H9 (cell line): ENCODE results near the gene IKZF1. TPM values are rescaled to one million over a fixed set of nuclear protein-coding genes. Genes with fewer than 3 reads are reported as not detected.

Experiments used
- DNase-seq: peaks from one replicate; pipeline ENCODE4 v3.0.0-alpha.2; 2017
- H2AFZ ChIP-seq: one replicate; pipeline ENCODE4 v1.6.1; 2013; ENCODE audit warnings: mild to moderate bottlenecking, low read length, control low read depth, moderate library complexity
- H2AK5ac ChIP-seq: 2 replicates; pipeline ENCODE4 v1.6.1; 2013; ENCODE audit warnings: low read length, control low read depth, mixed read lengths; ENCODE audit not compliant: insufficient read length
- H2BK120ac ChIP-seq: one replicate; pipeline ENCODE4 v1.6.1; 2013; ENCODE audit warnings: low read depth, mild to moderate bottlenecking, low read length, control low read depth, inconsistent platforms; ENCODE audit not compliant: poor library complexity, severe bottlenecking
- H2BK12ac ChIP-seq: 2 replicates; pipeline ENCODE4 v1.6.1; 2013; ENCODE audit warnings: low read length, control low read depth, mixed read lengths, low read depth; ENCODE audit not compliant: insufficient read length
- H2BK15ac ChIP-seq: 2 replicates; pipeline ENCODE4 v1.6.1; 2013; ENCODE audit warnings: low read depth, low read length, control low read depth
- H2BK20ac ChIP-seq: one replicate; pipeline ENCODE4 v1.6.1; 2013; ENCODE audit warnings: low read depth, mild to moderate bottlenecking, low read length, control low read depth, inconsistent platforms; ENCODE audit not compliant: poor library complexity, severe bottlenecking
- H2BK5ac ChIP-seq: 2 replicates; pipeline ENCODE4 v1.6.1; 2013; ENCODE audit warnings: low read length, control low read depth, mixed read lengths; ENCODE audit not compliant: insufficient read length
- H3K14ac ChIP-seq: 2 replicates; pipeline ENCODE4 v1.6.1; 2013; ENCODE audit warnings: low read length, control low read depth; ENCODE audit not compliant: insufficient read depth
- H3K18ac ChIP-seq: 2 replicates; pipeline ENCODE4 v1.6.1; 2013; ENCODE audit warnings: low read depth, mild to moderate bottlenecking, mixed read lengths, low read length, control low read depth; ENCODE audit not compliant: insufficient read length
- H3K23ac ChIP-seq: 2 replicates; pipeline ENCODE4 v1.6.1; 2013; ENCODE audit warnings: low read length, control low read depth, mixed read lengths, low read depth; ENCODE audit not compliant: insufficient read length
- H3K23me2 ChIP-seq: 2 replicates; pipeline ENCODE4 v1.6.1; 2013; ENCODE audit warnings: low read depth, mild to moderate bottlenecking, mixed read lengths, low read length, control low read depth; ENCODE audit not compliant: insufficient read length, poor library complexity, severe bottlenecking
- H3K27ac ChIP-seq: 2 replicates; pipeline ENCODE4 v1.5.1; 2013; ENCODE audit warnings: low read length, control low read depth, mixed read lengths, low read depth; ENCODE audit not compliant: insufficient read length
- H3K27me3 ChIP-seq: 2 replicates; pipeline ENCODE4 v1.6.1; 2013; ENCODE audit warnings: low read length, control low read depth, inconsistent platforms; ENCODE audit not compliant: insufficient read depth
- H3K4ac ChIP-seq: 2 replicates; pipeline ENCODE4 v1.6.1; 2013; ENCODE audit warnings: low read depth, mild to moderate bottlenecking, control low read depth, inconsistent platforms, low read length, moderate library complexity
- H3K4me1 ChIP-seq: 2 replicates; pipeline ENCODE4 v1.6.1; 2013; ENCODE audit warnings: low read length, control low read depth, inconsistent platforms; ENCODE audit not compliant: insufficient read depth
- H3K4me2 ChIP-seq: 2 replicates; pipeline ENCODE4 v1.6.1; 2013; ENCODE audit warnings: low read length, control low read depth, mixed read lengths; ENCODE audit not compliant: insufficient read length, insufficient read depth
- H3K56ac ChIP-seq: 2 replicates; pipeline ENCODE4 v1.6.1; 2013; ENCODE audit warnings: low read depth, mild to moderate bottlenecking, mixed read lengths, low read length, control low read depth; ENCODE audit not compliant: insufficient read length
- H3K79me1 ChIP-seq: 2 replicates; pipeline ENCODE4 v1.6.1; 2013; ENCODE audit warnings: low read depth, mild to moderate bottlenecking, moderate library complexity, low read length, control low read depth, inconsistent platforms; ENCODE audit not compliant: insufficient read depth, poor library complexity, severe bottlenecking
- H3K79me2 ChIP-seq: 2 replicates; pipeline ENCODE4 v1.6.1; 2013; ENCODE audit warnings: low read length, control low read depth, inconsistent platforms; ENCODE audit not compliant: insufficient read depth
- H3K9ac ChIP-seq: 2 replicates; pipeline ENCODE4 v1.6.1; 2013; ENCODE audit warnings: low read length, control low read depth, mixed read lengths; ENCODE audit not compliant: insufficient read length; ENCODE audit errors: extremely low read depth
- H3K9me3 ChIP-seq: one replicate; pipeline ENCODE4 v1.6.1; 2013; ENCODE audit warnings: low read depth, low read length, inconsistent platforms; ENCODE audit not compliant: control insufficient read depth
- H3T11ph ChIP-seq: one replicate; pipeline ENCODE4 v1.6.1; 2013; ENCODE audit warnings: mild to moderate bottlenecking, low read length, control low read depth, inconsistent platforms
- H4K20me1 ChIP-seq: one replicate; pipeline ENCODE4 v1.6.1; 2013; ENCODE audit not compliant: control insufficient read depth, insufficient read length, insufficient read depth
- H4K5ac ChIP-seq: 2 replicates; pipeline ENCODE4 v1.6.1; 2013; ENCODE audit warnings: low read depth, mild to moderate bottlenecking, mixed read lengths, low read length, control low read depth; ENCODE audit not compliant: insufficient read length
- H4K8ac ChIP-seq: replicated peaks from 2 replicates; pipeline ENCODE4 v1.6.1; 2013; ENCODE audit warnings: low read length, control low read depth, mixed read lengths, low read depth; ENCODE audit not compliant: insufficient read length
- H4K91ac ChIP-seq: 2 replicates; pipeline ENCODE4 v1.6.1; 2013; ENCODE audit warnings: low read depth, mild to moderate bottlenecking, moderate library complexity, mixed read lengths, low read length, control low read depth; ENCODE audit not compliant: insufficient read length
- H3K27ac Mint-ChIP-seq, 3 experiments: 2 replicates in 2 of 3; 3 replicates in 1 of 3; pipeline ENCODE4 v1.8.0; 2020 to 2021; ENCODE audit warnings: mixed read lengths in 3 of 3, mild to moderate bottlenecking in 1 of 3, moderate library complexity in 1 of 3
- H3K27me3 Mint-ChIP-seq: 2 replicates; pipeline ENCODE4 v1.8.0; 2021; ENCODE audit warnings: low read depth, mild to moderate bottlenecking, moderate library complexity, mixed read lengths
- H3K36me3 Mint-ChIP-seq, 3 experiments: 2 replicates in 2 of 3; 3 replicates in 1 of 3; pipeline ENCODE4 v1.8.0; 2020 to 2021; ENCODE audit warnings: low read depth in 3 of 3, mixed read lengths in 3 of 3; ENCODE audit not compliant: insufficient read depth in 1 of 3
- H3K4me1 Mint-ChIP-seq, 2 experiments: 2 replicates each; pipeline ENCODE4 v1.8.0; 2020; ENCODE audit warnings: mixed read lengths in 2 of 2
- H3K4me3 Mint-ChIP-seq, 2 experiments: 2 replicates in 1 of 2; 3 replicates in 1 of 2; pipeline ENCODE4 v1.8.0; 2020 to 2021; ENCODE audit warnings: mild to moderate bottlenecking in 2 of 2, mixed read lengths in 2 of 2, moderate library complexity in 1 of 2
- H3K9me3 Mint-ChIP-seq, 2 experiments: 2 replicates in 1 of 2; 3 replicates in 1 of 2; pipeline ENCODE4 v1.8.0; 2020; ENCODE audit warnings: mild to moderate bottlenecking in 2 of 2, mixed read lengths in 2 of 2, moderate library complexity in 1 of 2
- CTCF ChIP-seq: fragments of 200-600 bp; sonication (generic); conservative IDR thresholded peaks from 3 replicates; pipeline ENCODE4 v1.8.0; 2021; ENCODE audit warnings: antibody characterized with exemption, mild to moderate bottlenecking
- WGBS: extraction: QIAGEN DNeasy Blood & Tissue Kit; methylation state at CpG from one replicate; pipeline ENCODE4 v1.1.7; 2013; ENCODE audit warnings: missing lambda C conversion rate, low lambda C conversion rate, mixed read lengths; ENCODE audit not compliant: insufficient read length; ENCODE audit errors: extremely low coverage; 5-methylcytosine and 5-hydroxymethylcytosine counted together
- total RNA-seq: library from RNA; stranded (reverse); gene quantifications from 2 replicates; pipeline ENCODE4 v1.2.1, GENCODE V29; 2021

Gene IKZF1
- total RNA-seq, 1 experiment from 2014 or later, result 0.98 TPM

GRCh38 chr7:50273301-50273700 lies 31.2 kb upstream of the IKZF1 start:
- Histone ChIP-seq H2AK5ac (no peak overlapping the region), H2BK5ac (no peak overlapping the region), H3K4ac (no peak overlapping the region), H3K23me2 (no peaks in the 10 kb centered on the region), H3T11ph (no peak overlapping the region), H3K9me3 (no peaks in the 10 kb centered on the region), H2BK12ac (no peak overlapping the region), H3K56ac (no peak overlapping the region), H4K8ac (no peak overlapping the region), H2BK120ac (no peak overlapping the region), H3K14ac (no peak overlapping the region), H3K18ac (no peak overlapping the region), H4K20me1 (no peaks in the 10 kb centered on the region), H3K27ac (no peak overlapping the region), H3K79me2 (no peaks in the 10 kb centered on the region), H3K79me1 (no peaks in the 10 kb centered on the region), H3K27me3 (no peaks in the 10 kb centered on the region), H4K91ac (no peak overlapping the region), H2BK15ac (no peak overlapping the region), H4K5ac (no peak overlapping the region), H3K4me1 (no peaks in the 10 kb centered on the region), H3K9ac (no peak overlapping the region), H3K23ac (no peak overlapping the region), H3K4me2 (no peak overlapping the region), H2BK20ac (no peak overlapping the region), H2AFZ (no peak overlapping the region)
- Mint-ChIP-seq H3K36me3 (no peaks in the 10 kb centered on the region), H3K27me3 (peaks cover 3% of the 10 kb centered on the region), H3K4me3 (no peak overlapping the region), H3K4me1 (no peaks in the 10 kb centered on the region), H3K27ac (no peak overlapping the region), H3K9me3 (no peaks in the 10 kb centered on the region)
- no peak for TF ChIP-seq CTCF
- no peak for DNase-seq
- WGBS, result no CpG with 5 or more reads among the region's 1 CpG
